ENCODE measurements around the gene ZNF362.
A peak's percentile ranks its signal among the peaks of the same experiment; 100 is the strongest.
"Not testable (repeated sequence)": the region's sequence is repeated elsewhere in the genome, so short reads cannot be mapped to it uniquely, and the experiment has no call there.

ZNF362 gene

DNA sequence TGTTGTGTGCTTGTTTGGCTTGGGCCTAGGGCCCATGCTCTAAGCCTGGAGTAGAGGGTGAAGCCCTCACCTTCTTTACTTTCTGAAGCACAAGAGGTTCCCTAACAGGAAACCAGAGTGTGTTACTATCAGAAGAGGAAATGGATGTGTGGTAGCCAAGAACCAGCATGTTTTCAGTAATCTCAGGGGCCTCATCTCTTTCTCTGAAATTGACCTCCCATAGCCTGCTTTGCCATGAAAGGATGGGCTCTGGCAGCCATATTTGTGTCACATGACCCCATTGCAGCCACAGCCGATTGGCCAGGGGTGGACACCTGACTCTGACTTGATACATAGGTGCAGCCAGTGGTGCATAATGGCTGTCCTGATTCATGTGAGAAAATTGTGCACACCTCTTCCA is 46.0 kb downstream of the ZNF362 start:
- no peak for DNase-seq

DNA sequence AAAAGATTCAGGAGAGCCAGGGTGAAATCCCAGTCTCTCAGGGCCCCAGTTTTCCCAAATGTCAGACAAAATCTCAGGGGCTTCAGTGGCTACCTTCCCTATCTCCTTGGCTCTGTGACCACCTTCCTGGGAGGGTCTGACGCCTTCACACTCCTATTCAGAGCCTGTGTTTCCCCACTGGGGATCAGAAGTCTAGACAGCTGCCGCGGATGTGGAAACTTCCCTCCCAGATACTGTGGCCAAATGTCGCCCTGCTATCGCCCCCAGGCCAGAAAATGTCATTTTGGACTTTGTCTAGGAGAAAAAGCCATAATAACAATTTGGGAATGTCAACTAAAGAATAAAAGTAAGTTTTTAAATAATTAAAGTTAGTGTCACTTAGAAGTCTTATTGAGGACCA is 48.7 kb downstream of the ZNF362 start:
- DNase-seq, result no peak

DNA sequence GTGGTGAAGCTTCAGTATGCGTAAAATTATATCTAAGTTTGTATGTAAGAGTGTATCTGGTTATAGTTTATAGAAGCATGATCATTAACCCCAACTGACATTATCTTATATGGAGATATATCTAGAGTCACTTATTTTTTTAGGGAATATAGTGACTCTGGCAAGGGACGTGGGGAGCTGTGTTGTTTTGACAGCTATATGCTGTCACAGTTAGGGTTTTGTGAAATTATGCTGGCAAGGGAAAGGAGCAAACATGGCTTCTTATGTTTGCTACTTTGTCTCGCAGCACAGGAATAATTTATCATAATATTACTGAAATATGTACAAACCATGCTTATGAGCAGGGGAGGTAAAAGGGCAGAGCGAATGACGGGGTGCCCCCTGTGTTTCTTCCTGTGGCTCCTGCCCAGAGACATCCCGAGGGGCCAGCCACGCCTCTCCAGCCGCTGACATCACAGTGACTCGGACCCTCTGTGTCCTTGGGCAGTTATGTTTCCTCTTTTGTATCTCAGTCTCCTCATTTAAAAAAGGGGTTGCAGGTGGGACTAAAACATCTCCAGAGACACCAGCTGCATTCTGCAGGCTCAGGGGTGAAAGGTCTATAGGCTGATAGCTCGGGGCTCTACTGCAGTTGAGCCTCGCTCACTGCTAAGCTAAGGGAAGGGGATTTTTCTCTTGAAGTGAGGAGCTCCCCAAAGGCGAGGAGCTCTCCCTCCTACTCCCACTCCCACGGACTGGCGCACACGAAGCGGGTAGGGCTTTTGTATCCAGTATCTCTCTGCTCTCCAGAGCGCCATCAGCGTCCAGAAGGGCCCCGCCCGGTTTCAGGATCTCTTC is 49.7 kb downstream of the ZNF362 start:
- DNase-seq, result no peak

DNA sequence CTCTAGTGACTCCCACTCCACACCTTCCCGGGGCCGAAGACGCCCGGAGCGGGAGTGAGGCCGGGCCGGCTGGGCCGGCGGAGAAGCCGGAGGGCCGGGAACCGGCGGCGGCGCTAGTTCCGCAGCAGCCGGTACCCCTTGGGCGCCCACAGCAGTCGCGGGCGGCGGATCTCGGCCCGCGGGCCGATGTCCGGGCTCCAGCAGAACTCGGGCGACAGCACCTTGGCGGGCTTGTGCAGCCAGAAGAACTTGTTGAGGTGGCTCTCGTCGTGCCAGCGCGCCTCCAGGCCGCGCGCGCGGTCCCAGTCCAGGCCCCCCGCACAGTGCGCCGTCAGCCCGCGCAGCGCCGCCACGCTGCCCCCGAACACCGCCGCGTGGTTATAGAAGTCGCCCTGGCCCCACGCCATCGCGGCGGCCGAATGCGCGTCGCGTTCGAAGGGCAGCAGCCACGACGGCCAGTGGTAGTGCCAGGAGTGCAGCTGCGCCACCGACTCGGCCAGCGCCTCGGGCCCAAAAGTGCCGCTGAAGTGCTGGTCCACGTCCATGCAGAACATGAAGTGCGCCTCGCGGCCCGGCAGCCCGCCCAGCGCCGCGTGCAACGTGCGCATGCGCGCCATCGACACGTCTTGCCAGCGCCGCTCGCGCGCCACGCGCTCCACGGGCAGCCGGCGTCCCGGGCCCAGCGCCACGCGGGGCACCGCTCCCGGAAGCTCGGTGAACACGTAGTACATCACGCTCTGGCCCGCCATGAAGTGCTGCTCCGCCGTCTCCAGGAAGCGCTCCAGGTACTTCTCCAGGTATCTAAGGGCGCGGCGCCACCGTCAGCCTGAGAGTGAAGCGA is 50.6 kb downstream of the ZNF362 start:
- DNase-seq, result peak in 2 of 56 donors; percentile 17 to 18

DNA sequence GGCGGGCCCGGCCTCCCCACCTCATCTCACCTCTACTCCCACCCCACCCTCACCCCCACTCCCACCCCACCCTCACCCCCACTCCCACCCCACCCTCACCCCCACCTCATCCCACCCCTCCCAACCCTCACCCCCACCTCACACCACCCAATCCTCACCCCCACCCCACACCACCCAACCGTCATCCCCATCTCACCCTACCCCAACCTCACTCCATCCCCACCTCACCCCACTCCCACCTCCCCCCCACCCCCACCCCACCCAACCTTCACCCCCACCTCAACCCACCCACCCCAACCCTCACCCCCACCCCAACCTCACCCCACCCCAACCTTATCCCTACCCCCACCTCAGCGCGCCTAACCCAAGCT is 51.2 kb downstream of the ZNF362 start:
- no peak for DNase-seq

DNA sequence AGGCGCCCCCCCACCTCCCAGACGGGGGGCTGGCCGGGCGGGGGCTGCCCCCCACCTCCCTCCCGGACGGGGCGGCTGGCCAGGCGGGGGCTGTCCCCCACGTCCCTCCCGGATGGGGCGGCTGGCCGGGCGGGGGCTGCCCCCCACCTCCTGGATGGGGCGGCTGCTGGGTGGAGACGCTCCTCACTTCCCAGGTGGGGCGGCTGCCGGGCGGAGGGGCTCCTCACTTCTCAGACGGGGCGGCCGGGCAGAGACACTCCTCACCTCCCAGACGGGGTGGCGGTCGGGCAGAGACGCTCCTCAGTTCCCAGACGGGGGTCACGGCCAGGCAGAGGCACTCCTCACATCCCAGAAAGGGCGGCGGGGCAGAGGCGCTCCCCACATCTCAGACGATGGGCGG is 53.1 kb downstream of the ZNF362 start:
- not testable (repeated sequence) for DNase-seq

DNA sequence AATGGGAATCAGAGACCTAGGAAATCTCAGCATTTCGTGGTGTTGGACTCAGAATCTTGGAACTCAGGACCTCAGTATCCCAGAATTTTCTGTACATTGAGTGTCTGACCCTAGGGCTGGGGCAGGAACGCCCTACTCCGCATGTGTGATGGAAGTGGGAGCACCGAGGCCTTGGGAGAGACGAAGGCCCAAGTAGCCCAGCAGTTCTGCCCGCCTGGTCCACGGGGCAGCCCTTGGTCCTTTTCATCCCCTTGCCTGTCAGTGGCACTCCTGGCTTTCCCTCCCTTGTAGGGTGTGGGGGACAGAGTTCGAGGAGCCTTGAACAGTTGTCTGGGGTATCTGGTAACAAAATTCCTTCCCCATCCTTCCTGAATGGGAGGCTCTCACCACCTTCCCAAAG is 54.4 kb downstream of the ZNF362 start:
- DNase-seq, result no peak

DNA sequence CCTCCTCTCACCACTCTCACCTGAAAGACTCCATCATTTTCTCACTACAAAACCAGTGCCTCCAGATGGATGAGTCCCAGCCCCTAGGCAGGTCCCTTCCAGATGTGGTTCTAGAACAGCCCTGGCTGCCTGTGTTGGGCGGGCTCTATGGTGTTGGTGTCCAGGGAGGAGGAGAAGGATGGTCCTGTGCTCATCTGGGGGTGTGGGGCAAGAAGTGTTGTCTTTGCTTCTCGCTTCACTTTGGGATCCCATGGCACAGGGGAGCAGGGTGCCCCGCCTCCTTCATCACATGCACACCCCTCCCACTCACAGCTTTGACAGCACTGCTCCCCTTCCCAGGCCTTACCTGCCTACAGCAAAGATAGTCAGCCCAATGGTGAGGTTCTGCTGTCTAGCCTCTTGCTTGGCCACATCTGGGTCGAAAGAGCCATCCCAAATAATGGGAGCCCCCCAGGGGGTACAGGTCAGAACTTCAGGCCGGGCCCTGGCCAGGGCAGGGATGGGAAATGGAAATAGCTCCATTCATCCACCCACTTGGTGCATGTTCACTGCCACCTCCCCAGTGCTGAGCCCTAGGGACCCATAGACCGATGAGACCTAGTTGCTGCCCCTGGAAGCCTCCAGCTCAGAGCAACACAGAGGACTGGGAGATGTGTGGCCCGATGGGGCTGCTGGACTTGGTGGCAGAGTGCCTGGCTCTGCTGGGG is 55.6 kb downstream of the ZNF362 start:
- no peak for DNase-seq

DNA sequence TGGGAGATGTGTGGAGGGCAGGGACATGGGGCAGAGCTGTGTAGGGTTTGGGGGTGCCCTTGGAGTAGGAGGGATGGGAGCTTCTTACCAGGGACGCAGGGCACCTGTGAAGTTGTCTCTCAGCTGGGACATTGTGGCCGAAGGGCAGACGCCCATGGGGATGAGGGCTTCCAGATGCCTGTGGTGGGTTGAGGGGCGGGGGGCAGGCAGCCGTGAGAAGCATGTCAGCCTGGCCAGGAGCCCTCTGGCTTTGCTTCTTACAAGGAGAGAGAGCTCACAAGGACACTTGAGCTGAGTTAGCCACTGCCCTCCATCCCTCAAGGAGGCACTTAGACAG is 56.1 kb downstream of the ZNF362 start:
- no peak for DNase-seq

DNA sequence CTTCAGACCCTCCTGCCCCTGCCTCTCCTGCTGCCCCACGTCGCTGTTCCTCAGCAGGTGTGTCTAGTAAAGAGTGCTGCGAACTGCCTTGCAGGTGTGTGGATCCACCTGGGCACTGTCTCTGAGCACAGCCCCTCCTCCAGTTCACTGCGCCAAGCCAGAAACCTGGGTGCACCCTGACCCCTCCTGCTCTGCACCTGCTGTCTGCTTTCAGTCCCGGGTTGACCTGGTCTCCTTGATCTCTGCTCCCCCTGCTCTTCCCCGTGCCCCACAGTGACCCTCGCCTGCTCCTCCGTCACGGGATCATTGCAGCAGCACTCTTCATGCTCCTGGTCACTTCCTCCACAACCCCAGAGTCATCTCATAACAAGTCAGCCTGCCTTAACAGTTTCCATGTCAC is 58.1 kb downstream of the ZNF362 start:
- no peak for DNase-seq

DNA sequence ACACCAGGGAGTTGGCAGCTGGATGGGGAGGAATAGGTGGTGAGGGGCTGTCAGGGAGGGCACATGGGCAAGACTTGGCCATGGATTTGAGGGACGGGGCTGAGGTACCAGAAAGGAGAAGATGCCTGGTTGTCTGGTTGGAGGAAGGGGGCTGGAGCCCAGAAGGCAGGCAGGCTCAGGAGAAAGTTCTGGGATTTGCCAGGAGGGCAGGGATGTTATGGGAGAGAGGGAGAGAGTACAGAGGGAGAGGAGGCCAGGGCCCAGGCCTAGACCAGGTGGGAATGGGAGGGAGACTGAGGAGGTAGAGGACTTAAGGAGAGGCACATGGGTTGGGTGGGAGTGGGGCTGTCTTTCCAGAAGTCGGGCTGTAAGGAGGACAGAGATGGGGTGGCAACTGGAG is 60.3 kb downstream of the ZNF362 start:
- DNase-seq, result no peak

DNA sequence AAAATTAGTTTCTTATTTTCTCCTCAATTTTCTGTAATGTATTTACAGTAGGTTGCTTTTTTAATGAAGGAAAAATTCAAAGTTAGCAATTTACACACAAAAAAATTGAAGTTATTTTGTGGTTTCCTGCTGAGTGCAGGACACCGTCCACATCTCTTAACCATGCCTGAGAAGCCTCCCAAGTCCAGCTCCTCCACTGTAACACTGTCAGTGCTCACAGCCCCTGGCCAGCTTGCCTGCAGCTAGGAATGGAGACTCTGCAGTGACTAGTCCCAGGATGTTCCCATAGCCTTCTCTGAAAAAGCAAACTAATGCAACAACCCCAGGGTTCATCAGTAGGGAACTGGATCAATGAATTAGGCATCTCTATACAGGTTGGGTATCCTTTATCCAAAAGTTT is 61.1 kb downstream of the ZNF362 start:
- no peak for DNase-seq

DNA sequence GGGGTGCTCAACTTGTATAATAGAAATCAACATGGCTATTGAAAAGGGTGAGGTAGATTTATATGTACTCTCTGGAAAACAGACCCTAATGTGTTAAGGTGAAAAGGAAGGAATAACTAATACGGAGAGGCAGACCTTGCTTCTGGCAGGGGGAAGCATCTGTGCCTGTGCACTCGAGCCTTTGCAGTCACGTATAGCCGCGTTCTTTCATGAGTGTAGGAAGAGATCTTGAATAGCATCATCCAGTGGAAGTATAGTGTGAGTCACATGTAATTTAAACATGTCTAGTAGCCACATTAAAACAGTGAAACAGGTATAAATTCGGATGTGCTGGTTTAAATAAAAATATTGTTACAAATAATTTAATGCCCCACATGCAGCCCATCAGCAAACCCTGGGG is 61.7 kb downstream of the ZNF362 start:
- DNase-seq, result no peak

DNA sequence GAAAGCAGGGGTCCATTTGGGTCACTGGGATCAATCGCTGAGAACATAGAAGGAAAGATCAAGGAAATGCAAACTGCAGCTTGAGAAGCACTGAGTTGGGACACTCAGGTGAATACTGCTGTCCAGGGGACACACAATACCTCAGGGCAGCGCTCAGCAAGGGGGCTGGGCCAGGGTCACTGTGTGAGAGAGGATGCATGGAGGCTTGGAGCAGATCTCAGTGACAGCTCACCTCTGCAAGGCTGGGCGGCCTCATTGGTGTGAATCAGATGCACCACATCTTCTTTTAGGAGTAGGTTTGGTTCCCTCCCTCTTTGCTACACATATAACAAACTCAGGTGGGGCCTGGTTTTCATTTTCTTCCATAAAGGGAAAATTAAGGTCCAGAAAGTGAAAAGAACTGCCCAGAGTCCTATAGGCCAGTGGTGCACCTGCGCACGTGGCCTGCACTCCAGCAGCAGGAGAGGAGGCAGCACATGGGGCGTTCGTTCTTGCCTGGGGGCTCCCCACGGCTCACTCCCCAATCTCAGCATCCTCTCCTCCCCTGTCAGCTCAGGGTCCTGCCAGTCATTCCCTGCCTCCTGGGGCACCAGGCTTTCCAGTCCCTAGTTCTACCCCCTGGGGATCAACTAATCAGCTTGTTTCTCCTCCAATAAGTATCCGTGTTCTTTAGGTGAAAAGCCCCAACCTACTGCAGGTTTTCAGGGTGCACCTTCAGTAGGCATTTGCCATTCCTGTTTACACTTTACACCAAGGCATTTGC is 63.1 kb downstream of the ZNF362 start:
- no peak for DNase-seq

DNA sequence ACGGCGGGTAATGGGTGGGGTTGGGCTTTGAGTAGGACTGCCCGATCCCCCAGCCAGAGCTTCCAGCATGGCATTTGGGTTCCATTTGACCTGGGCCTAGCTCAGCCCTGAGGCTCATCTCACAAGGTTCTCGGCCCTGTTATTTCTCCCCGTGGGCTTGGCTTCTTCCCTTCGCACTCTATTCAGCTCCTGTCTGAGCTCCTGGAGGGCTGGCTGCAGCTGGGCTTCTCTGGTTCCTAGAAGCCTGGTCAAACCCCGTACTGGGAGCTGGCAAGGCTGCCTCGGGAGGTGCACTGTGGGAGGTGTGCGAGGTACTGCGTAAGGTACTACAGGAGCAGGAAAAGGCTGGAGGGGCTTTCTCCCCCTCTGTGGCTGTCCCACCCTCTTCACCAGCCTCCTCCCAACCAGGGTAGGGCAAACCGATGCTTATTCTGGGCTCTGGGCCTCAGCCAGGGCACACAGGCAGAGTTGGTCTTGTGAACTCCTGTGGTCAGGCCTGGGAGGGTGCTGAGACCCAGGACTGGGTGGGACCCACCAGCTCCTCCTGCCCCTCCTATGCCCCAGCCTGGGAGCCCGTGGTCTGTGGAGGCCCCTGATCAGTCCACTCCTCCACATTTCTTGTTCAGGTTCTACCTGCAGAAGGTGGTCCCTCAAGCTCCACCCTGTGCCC is 63.8 kb downstream of the ZNF362 start:
- no peak for DNase-seq

DNA sequence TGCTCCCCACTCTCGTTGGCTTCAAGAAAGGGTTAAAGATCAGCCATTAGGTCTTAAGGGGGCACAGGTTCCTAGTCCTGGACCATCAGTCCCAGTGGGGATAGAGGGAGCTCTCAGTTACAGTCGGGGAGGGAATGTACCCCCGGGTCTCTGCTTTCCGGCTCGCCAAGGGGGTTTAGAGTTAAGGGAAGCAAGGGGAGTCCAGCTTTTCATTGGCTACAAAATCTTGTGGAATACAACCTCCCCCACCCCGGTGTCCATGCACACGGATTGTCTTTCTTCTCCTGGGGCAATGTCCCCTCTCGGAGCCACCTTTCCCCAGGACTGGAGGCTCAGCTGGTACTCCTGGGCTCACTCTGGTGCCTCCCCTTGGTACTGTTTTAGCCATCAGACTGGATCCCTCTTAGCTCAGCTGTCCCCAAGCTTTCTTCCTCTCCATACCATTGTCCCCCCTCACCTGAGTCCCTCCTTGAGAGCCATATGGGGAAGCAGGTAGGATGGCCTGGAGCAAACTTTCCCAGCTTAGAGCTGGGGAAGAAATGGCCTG is 64.4 kb downstream of the ZNF362 start, which contains the start of gene A3GALT2:
Gene A3GALT2 (minus strand): TSS at position 480 of the 547 bp plus-strand sequence. CDS start 0 bp downstream, at position 480.
- no peak for DNase-seq

DNA sequence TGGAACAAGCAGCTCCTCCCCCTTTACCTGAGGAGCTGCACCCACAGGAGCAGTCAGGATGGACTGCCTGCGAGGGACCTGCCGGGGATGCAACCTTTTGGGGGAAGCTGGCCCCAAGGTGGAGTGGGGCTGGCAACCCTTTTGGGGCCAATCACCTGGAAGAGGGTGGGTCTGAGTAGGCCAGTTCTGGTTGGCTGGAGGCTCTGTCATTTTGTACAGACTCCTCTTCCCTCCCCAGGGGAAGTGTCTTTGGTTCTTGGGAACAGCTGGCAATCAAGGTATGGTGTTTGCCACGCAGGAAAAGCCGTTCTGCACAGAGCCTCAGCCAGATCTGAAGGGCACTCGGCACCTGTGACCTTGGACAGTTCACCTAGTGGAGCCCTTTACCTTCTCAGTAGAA is 64.9 kb downstream of the ZNF362 start:
- no peak for DNase-seq

DNA sequence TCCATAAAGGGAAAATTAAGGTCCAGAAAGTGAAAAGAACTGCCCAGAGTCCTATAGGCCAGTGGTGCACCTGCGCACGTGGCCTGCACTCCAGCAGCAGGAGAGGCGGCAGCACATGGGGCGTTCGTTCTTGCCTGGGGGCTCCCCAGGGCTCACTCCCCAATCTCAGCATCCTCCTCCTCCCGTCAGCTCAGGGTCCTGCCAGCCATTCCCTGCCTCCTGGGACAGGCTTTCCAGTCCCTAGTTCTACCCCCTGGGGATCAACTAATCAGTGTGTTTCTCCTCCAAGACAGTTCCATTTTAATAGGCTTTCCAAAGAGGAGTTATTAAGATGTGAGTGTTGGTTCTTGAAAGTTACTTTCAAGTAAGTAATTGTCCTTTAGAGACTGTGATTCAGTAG is 65.8 kb downstream of the ZNF362 start:
- DNase-seq, result no peak

DNA sequence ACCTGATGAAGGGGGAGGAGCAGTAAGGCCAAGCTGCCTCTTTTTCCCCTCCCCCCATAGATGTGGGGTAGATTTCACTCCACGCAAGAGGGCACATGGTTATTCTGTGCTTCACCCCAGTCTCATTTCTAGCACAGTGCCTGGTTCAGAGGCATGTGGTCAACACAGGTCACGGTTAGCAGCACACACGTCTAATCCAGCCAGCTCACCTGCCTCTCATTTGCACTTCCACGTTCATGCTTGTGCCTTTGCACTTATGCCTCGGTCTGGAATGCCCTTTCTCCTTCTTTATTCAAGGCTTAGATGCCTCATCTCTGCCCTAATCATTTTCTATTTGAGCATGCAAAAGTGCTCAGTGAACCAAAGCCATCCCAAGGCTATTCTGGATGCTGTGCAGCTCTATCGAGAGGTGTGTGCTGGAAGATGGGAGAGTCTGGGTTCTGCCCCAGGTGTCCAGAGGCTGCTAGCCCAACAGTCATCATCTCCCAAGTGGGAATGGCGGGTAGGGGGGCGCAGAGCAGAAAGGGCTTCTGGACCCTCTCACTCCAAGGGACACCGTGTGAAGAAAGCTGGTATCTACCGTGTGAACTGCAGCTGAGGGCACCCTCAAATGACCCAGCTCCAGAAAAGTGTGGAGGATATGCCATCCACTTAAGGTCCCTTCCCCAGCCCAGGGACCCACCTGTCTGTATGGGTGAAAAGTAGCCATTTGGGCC is 66.7 kb downstream of the ZNF362 start:
- no peak for DNase-seq
